SU-DHL-6 (cell line): ENCODE results near the gene HDAC11.

Experiments
- H2AFZ ChIP-seq: fragments of 200-600 bp; sonication (generic); 2 replicates; pipeline ENCODE4 v1.6.1; 2014; ENCODE audit warnings: low read depth, mild to moderate bottlenecking, moderate library complexity, mixed read lengths, antibody characterized with exemption, low read length; ENCODE audit not compliant: severe bottlenecking
- H3F3A ChIP-seq: fragments of 200-600 bp; shearing (Covaris generic); 2 replicates; pipeline ENCODE4 v1.6.0; 2016; ENCODE audit warnings: antibody characterized with exemption, mild to moderate bottlenecking; ENCODE audit not compliant: insufficient read depth
- H3K27ac ChIP-seq: fragments of 200-600 bp; sonication (generic); 2 replicates; pipeline ENCODE4 v1.5.1; 2016; ENCODE audit warnings: low read depth, mild to moderate bottlenecking, low read length, moderate library complexity, mixed read lengths
- H3K27me3 ChIP-seq: fragments of 200-600 bp; sonication (generic), shearing (Covaris generic); 2 replicates; pipeline ENCODE4 v1.6.0; 2014; ENCODE audit warnings: mild to moderate bottlenecking, low read length
- H3K36me3 ChIP-seq: fragments of 200-600 bp; sonication (generic); 2 replicates; pipeline ENCODE4 v1.6.1; 2014; ENCODE audit warnings: mild to moderate bottlenecking, low read length, mixed read lengths
- H3K4me2 ChIP-seq: fragments of 300-600, 200-600 bp; shearing (Covaris generic), sonication (generic); 2 replicates; pipeline ENCODE4 v1.6.0; 2014; ENCODE audit warnings: low read length, low read depth, mild to moderate bottlenecking; ENCODE audit not compliant: poor library complexity, severe bottlenecking
- H3K4me3 ChIP-seq: fragments of 200-600 bp; sonication (generic); 2 replicates; pipeline ENCODE4 v1.5.1; 2014; ENCODE audit warnings: antibody characterized with exemption, low read length, mild to moderate bottlenecking, mixed read lengths; ENCODE audit not compliant: insufficient read depth, poor library complexity, severe bottlenecking
- H3K79me2 ChIP-seq: fragments of 200-600 bp; sonication (generic); 2 replicates; pipeline ENCODE4 v1.6.1; 2014; ENCODE audit warnings: mild to moderate bottlenecking, low read length, moderate library complexity; ENCODE audit not compliant: insufficient read depth
- H3K9ac ChIP-seq: fragments of 200-600 bp; sonication (generic); 2 replicates; pipeline ENCODE4 v1.7.0; 2014; ENCODE audit warnings: mild to moderate bottlenecking, low read length
- H3K9me2 ChIP-seq: fragments of 200-600 bp; sonication (generic); replicated peaks from 2 replicates; pipeline ENCODE4 v1.6.1; 2014; ENCODE audit warnings: low read length; ENCODE audit not compliant: insufficient read depth
- H3K9me3 ChIP-seq: fragments of 200-600 bp; sonication (generic); 2 replicates; pipeline ENCODE4 v1.6.1; 2014; ENCODE audit warnings: low read length, mixed read lengths; ENCODE audit not compliant: insufficient read depth
- H4K20me1 ChIP-seq: fragments of 200-600 bp; sonication (generic); 2 replicates; pipeline ENCODE4 v1.6.1; 2014; ENCODE audit warnings: low read depth, mild to moderate bottlenecking, antibody characterized with exemption, low read length, moderate library complexity, mixed read lengths
- EZH2phosphoT487 ChIP-seq: fragments of 200-600 bp; sonication (generic), shearing (Covaris generic); conservative IDR thresholded peaks from 2 replicates; pipeline ENCODE4 v1.6.1; 2018; ENCODE audit warnings: mild to moderate bottlenecking, antibody characterized with exemption, low read length, moderate library complexity, mixed read lengths
- TF ChIP-seq, protein P1 (sequence below): fragments of 200-600 bp; sonication (generic); IDR thresholded peaks from one replicate; pipeline ENCODE4 v1.5.1; 2017; ENCODE audit warnings: antibody characterized with exemption, mild to moderate bottlenecking, low read length, moderate library complexity; ENCODE audit not compliant: insufficient read depth, poor library complexity, severe bottlenecking

HDAC11 gene

DNA sequence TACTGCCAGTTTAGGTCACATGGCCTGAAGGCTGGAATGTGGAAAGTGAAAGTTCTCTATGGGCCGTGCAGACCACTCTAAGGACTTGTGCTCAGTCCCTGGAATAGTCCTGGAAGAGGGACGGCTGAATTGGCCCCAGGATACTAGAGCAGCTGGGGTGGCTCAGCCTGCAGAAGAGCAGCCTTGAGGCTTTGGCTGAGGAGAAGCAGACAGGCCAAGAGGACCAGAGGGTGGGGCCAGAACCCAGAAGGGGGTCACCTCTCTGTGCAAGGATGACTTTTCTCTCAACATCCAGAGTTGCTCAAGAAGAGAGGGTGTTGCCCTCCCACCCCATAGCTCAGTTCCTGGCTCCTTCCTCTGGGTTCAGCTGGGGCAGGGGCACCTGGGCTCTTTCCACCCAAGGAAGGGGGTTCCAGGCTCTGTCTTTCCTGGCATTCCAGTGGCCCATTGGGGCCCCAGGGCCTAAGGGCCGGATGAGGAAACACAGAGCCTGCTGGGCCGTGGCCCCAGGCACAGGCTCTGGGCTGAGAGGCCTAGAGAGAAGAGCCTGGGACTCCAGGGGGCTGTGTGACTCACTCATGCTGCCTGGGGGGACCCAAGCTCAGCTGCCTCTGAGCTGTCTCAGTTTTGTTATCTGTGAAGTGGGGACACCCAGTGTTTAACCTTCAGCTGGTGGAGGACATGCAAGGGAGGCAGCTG, 60.3 kb downstream of the HDAC11 start:
- H3K27ac ChIP-seq = no peak overlapping the region
- no peaks in the 10 kb centered on the region for H4K20me1 ChIP-seq
- H3K4me3 ChIP-seq = no peak overlapping the region
- TF ChIP-seq, protein P1, sequence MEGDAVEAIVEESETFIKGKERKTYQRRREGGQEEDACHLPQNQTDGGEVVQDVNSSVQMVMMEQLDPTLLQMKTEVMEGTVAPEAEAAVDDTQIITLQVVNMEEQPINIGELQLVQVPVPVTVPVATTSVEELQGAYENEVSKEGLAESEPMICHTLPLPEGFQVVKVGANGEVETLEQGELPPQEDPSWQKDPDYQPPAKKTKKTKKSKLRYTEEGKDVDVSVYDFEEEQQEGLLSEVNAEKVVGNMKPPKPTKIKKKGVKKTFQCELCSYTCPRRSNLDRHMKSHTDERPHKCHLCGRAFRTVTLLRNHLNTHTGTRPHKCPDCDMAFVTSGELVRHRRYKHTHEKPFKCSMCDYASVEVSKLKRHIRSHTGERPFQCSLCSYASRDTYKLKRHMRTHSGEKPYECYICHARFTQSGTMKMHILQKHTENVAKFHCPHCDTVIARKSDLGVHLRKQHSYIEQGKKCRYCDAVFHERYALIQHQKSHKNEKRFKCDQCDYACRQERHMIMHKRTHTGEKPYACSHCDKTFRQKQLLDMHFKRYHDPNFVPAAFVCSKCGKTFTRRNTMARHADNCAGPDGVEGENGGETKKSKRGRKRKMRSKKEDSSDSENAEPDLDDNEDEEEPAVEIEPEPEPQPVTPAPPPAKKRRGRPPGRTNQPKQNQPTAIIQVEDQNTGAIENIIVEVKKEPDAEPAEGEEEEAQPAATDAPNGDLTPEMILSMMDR = no peak
- TF ChIP-seq EZH2phosphoT487 = no peak
- H3K27me3 ChIP-seq = no peaks in the 10 kb centered on the region
- no peak overlapping the region for H3K9ac ChIP-seq
- H3K36me3 ChIP-seq = no peaks in the 10 kb centered on the region
- 0 out of 2 replicates have a peak, but pooled peaks cover 4% of the 10 kb centered on the region for H3K9me3 ChIP-seq
- H3K4me2 ChIP-seq = no peak overlapping the region
- H2AFZ ChIP-seq = no peak overlapping the region
- no peaks in the 10 kb centered on the region for H3F3A ChIP-seq
- no peaks in the 10 kb centered on the region for H3K79me2 ChIP-seq
- no peaks in the 10 kb centered on the region for H3K9me2 ChIP-seq

DNA sequence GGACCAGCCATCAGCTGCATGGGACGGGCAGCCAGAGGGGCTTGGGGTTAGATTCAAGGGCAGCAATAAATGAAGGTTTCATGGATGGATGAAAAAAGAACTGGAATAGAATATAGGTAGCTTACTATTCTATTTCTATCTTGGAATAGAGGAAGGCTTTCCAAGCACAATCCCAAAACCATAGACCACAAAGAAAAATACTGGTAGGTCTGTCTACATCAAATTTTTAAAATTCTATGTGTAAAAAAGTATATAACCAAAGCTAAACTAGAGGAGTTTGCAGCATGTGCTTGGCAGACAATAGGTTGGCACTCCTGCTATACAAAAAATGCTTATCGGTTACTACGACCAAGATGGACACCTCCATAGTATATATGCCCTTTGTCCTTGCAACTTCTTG, 61.6 kb downstream of the HDAC11 start:
- no peak overlapping the region for H3K4me2 ChIP-seq
- no peak overlapping the region for H3K9ac ChIP-seq
- no peak overlapping the region for H3K27ac ChIP-seq
- 0 out of 2 replicates have a peak, but pooled peaks cover 4% of the 10 kb centered on the region for H3K9me3 ChIP-seq
- H3K36me3 ChIP-seq = no peaks in the 10 kb centered on the region
- H4K20me1 ChIP-seq = no peaks in the 10 kb centered on the region
- TF ChIP-seq EZH2phosphoT487 = no peak
- TF ChIP-seq, protein P1 = no peak
- H3K9me2 ChIP-seq = no peaks in the 10 kb centered on the region
- H2AFZ ChIP-seq = no peak overlapping the region
- no peak overlapping the region for H3K4me3 ChIP-seq
- H3F3A ChIP-seq = no peaks in the 10 kb centered on the region
- no peaks in the 10 kb centered on the region for H3K27me3 ChIP-seq
- H3K79me2 ChIP-seq = no peaks in the 10 kb centered on the region

DNA sequence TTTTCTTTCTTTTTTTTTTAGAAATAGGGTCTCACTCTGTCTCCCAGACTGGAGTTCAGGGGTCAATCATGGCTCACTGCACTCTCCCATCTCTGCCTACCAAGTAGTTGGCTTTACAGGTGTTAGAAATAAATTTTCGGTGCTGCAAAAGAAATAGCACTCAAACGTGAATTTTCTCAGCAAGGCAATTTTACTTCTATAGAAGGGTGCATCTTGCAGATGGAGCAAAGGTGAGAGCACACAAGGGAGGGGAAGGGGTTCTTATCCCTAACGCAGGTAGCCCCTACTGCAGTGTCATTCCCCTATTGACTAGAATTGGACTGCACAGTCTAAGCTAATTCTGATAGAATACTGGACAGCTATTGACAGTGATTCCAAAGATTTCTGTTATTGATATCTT, 62.0 kb downstream of the HDAC11 start:
- H3K9me3 ChIP-seq = 0 out of 2 replicates have a peak, but pooled peaks cover 4% of the 10 kb centered on the region
- no peak overlapping the region for H3K9ac ChIP-seq
- H3K9me2 ChIP-seq = no peaks in the 10 kb centered on the region
- no peak overlapping the region for H2AFZ ChIP-seq
- H3K79me2 ChIP-seq = no peaks in the 10 kb centered on the region
- no peak overlapping the region for H3K4me3 ChIP-seq
- no peak overlapping the region for H3K27ac ChIP-seq
- TF ChIP-seq EZH2phosphoT487 = no peak
- TF ChIP-seq, protein P1 = no peak
- no peaks in the 10 kb centered on the region for H3K36me3 ChIP-seq
- H3K27me3 ChIP-seq = no peaks in the 10 kb centered on the region
- H3K4me2 ChIP-seq = no peak overlapping the region
- H4K20me1 ChIP-seq = no peaks in the 10 kb centered on the region
- H3F3A ChIP-seq = no peaks in the 10 kb centered on the region
